Cardiac fibroblast (primary cell): Measurements from ENCODE around the gene FEN1.

Experiments
- DNase-seq, 2 donors: peaks; one replicate each; pipeline versions ENCODE4 v3.0.0 to v3.0.0-alpha.2; 2010; ENCODE audit warnings: low read depth in 2 of 2
- H3K4me3 ChIP-seq, 2 donors: replicated peaks in 1 of 2; 1 replicate in 1 of 2; 2 replicates in 1 of 2; pipeline ENCODE4 v1.5.1; 2011; ENCODE audit warnings: low read depth in 2 of 2, low read length in 2 of 2, mild to moderate bottlenecking in 2 of 2, moderate library complexity in 1 of 2
- CTCF ChIP-seq: IDR thresholded peaks from one replicate; pipeline ENCODE4 v1.5.1; 2011; ENCODE audit warnings: low read depth, mild to moderate bottlenecking, low read length, inconsistent platforms

The FEN1 gene

DNA sequence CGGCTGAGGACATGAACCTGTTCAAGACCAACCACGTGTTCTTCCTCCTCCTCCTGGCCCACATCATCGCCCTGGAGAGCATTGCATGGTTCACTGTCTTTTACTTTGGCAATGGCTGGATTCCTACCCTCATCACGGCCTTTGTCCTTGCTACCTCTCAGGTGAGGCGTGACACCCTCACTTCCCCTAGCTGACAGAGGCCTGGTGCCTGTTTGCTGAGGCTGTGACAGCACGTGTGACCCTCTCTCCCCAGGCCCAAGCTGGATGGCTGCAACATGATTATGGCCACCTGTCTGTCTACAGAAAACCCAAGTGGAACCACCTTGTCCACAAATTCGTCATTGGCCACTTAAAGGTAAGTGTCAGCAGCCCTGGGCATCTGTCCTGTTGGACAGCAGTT, 47.7 kb downstream of the FEN1 start:
- TF ChIP-seq CTCF = no peak
- DNase-seq = no peak
- no peak overlapping the region for H3K4me3 ChIP-seq

DNA sequence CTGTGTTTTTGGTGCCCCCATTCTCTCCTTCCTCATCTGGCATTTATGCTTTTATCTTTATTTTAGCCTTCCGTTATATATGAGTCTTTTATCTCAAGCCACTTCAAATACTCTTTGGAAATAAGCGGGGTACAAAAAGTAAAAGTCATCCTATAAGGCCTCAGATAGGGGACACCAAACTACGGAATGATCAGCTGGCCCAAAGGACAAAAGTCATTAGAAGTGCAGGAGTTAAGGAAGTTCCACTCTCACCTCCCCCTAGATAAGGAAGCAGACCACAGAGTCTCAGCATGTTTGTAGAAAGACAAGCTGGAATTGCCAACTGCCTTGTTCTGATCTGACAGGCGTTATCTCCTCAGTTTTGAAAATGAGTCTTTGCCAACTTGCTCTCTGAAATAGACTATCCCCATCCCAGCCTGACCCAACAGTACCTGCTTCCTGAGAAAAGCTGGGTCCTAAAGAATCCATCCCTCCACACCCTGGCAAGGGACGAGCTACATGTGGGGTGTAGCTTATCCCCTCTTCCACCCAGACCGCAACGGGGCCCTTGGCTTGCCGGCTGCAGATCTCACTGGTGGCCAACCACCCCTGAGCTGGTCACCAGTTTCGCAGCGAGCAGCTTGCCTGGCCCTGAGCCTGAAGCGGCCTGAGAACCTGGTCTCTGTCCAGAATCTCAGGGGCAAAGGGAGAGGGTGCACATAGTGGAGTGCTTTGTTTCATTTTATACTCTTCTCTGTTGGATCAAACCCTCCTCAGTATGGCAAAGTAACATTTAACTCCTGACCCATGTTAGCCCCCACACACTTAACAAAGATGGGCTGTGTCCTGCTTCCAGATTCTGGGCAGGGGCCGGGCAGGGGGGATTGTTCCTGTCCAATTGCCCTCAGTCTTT, 49.2 kb downstream of the FEN1 start:
- TF ChIP-seq CTCF = no peak
- H3K4me3 ChIP-seq = no peak overlapping the region
- no peak for DNase-seq

- H3K4me3 ChIP-seq = no peak overlapping the region
- no peak for TF ChIP-seq CTCF
- DNase-seq = no peak
Observed at GRCh38 chr11:61842528-61842820, 49.8 kb downstream of the FEN1 start.

- H3K4me3 ChIP-seq = no peak overlapping the region
- DNase-seq = no peak
- TF ChIP-seq CTCF = no peak
Observed at GRCh38 chr11:61844909-61845565, 52.3 kb downstream of the FEN1 start.

DNA sequence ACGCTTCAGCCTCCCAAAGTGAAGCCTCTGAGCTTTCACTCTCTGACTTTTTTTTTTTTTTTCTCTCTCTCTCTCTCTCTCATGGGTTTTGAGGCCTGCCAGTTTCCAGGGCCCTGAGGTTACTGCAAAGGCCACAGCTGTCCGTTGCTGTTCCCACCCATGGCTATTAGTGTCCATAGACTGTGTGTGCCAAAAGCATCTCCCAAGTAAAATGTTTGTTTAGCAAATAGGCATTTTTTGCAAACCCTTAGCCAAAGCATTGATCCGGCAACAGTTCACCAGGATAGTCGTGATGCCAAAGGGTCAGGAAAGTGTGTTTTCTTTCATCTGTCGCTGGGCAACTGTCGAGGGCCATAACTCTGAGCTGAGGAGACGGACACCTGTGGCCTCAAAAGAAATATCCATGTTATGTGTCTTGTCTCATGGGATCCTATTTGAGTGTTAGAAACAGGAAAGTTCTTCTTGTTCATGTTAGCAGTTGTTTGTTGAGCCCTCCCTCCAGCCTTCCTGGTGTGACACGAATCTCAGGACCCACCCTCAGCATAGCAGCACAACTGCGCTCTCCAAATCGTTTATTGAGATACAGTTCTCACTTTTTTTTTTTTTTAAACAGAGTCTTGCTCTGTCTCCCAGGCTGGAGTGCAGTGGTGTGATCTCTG, 53.8 kb downstream of the FEN1 start:
- no peak overlapping the region for H3K4me3 ChIP-seq
- no peak for TF ChIP-seq CTCF
- DNase-seq = no peak
